Loucy (cell line): ENCODE measurements around the gene KRT31.

Source experiments
- H2AFZ ChIP-seq: fragments of 200-600 bp; sonication (generic); 2 replicates; pipeline ENCODE4 v1.6.0; 2016; ENCODE audit warnings: antibody characterized with exemption, mild to moderate bottlenecking, low read length, moderate library complexity
- H3F3A ChIP-seq: fragments of 200-600 bp; 2 replicates; pipeline ENCODE4 v1.6.0; 2016; ENCODE audit warnings: antibody characterized with exemption, low read depth, mild to moderate bottlenecking
- H3K27me3 ChIP-seq: fragments of 200-600 bp; sonication (generic); 2 replicates; pipeline ENCODE4 v1.6.1; 2014; ENCODE audit warnings: low read length, mild to moderate bottlenecking; ENCODE audit not compliant: insufficient read depth, poor library complexity, severe bottlenecking
- H3K36me3 ChIP-seq: fragments of 200-600 bp; sonication (generic); 2 replicates; pipeline ENCODE4 v1.6.1; 2016; ENCODE audit warnings: low read length; ENCODE audit not compliant: insufficient read depth
- H3K4me1 ChIP-seq: fragments of 200-600 bp; sonication (generic); 2 replicates; pipeline ENCODE4 v1.5.1; 2014; ENCODE audit warnings: low read length, mild to moderate bottlenecking; ENCODE audit not compliant: insufficient read depth, poor library complexity, severe bottlenecking
- H3K4me2 ChIP-seq: fragments of 200-600 bp; sonication (generic); 2 replicates; pipeline ENCODE4 v1.6.0; 2014; ENCODE audit warnings: antibody characterized with exemption, low read length, low read depth, mild to moderate bottlenecking; ENCODE audit not compliant: poor library complexity, severe bottlenecking
- H3K4me3 ChIP-seq: fragments of 200-600 bp; sonication (generic); 2 replicates; pipeline ENCODE4 v1.5.1; 2014; ENCODE audit warnings: low read length, mild to moderate bottlenecking, mixed read lengths; ENCODE audit not compliant: poor library complexity, severe bottlenecking
- H3K79me2 ChIP-seq: fragments of 200-600 bp; sonication (generic); 2 replicates; pipeline ENCODE4 v1.6.1; 2014; ENCODE audit warnings: low read length; ENCODE audit not compliant: insufficient read depth
- H3K9ac ChIP-seq: fragments of 200-600 bp; sonication (generic); 2 replicates; pipeline ENCODE4 v1.6.0; 2014; ENCODE audit warnings: mild to moderate bottlenecking, low read depth, low read length, moderate library complexity; ENCODE audit not compliant: poor library complexity, severe bottlenecking
- H3K9me2 ChIP-seq: fragments of 200-600 bp; sonication (generic); replicated peaks from 2 replicates; pipeline ENCODE4 v1.6.1; 2016; ENCODE audit warnings: low read depth, low read length, mixed read lengths
- H3K9me3 ChIP-seq: fragments of 200-600 bp; sonication (generic); 2 replicates; pipeline ENCODE4 v1.6.1; 2014; ENCODE audit warnings: mild to moderate bottlenecking, antibody characterized with exemption, low read length, low read depth; ENCODE audit not compliant: insufficient read depth
- H4K20me1 ChIP-seq: fragments of 200-600 bp; sonication (generic); 2 replicates; pipeline ENCODE4 v1.6.0; 2014; ENCODE audit warnings: antibody characterized with exemption, low read length, mild to moderate bottlenecking; ENCODE audit not compliant: insufficient read depth, poor library complexity, severe bottlenecking
- CTCF ChIP-seq: fragments of 200-600 bp; sonication (generic); conservative IDR thresholded peaks from 2 replicates; pipeline ENCODE4 v1.5.1; 2014; ENCODE audit warnings: mild to moderate bottlenecking, antibody characterized with exemption, low read length
- EZH2phosphoT487 ChIP-seq: fragments of 200-600 bp; IDR thresholded peaks from 2 replicates; pipeline ENCODE4 v1.6.1; 2018; ENCODE audit warnings: antibody characterized with exemption, mild to moderate bottlenecking, moderate library complexity, borderline replicate concordance

Gene KRT31

DNA sequence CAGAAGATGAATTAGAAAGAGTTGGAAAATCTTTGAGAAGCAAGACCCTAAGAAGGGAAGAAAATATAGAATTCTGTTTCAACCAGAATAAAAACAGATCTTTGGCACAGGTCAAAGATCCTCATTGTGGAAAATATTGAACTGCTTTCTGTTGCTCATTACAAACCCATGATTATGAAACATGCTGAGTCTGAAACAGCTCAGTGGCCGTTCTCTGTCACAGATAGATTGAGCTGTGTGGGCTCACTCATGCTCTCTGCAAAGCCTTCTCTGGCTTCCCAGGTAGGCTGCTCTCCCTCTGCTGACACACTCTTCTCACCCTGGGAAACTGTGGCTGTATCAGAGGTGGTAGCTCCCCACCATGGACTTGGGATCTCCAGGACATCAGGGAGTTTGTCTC is 46.8 kb upstream of the KRT31 start:
- no peaks in the 10 kb centered on the region for H3K79me2 ChIP-seq
- H3K4me2 ChIP-seq = no peak overlapping the region
- no peak overlapping the region for H3K9ac ChIP-seq
- H3K36me3 ChIP-seq = no peaks in the 10 kb centered on the region
- H3K4me3 ChIP-seq = no peak overlapping the region
- H3F3A ChIP-seq = no peaks in the 10 kb centered on the region
- H2AFZ ChIP-seq = no peak overlapping the region
- H4K20me1 ChIP-seq = no peaks in the 10 kb centered on the region
- H3K4me1 ChIP-seq = no peaks in the 10 kb centered on the region
- no peak for TF ChIP-seq CTCF
- TF ChIP-seq EZH2phosphoT487 = no peak
- no peaks in the 10 kb centered on the region for H3K9me2 ChIP-seq
- H3K9me3 ChIP-seq = no peaks in the 10 kb centered on the region
- peaks cover 12% of the 10 kb centered on the region for H3K27me3 ChIP-seq

- Histone ChIP-seq H3K9me3 (no peaks in the 10 kb centered on the region), H3K9ac (no peak overlapping the region), H3K36me3 (no peaks in the 10 kb centered on the region), H3K4me2 (no peak overlapping the region), H4K20me1 (no peaks in the 10 kb centered on the region), H3K4me3 (no peak overlapping the region), H3K9me2 (no peaks in the 10 kb centered on the region), H3K4me1 (no peaks in the 10 kb centered on the region), H3K79me2 (no peaks in the 10 kb centered on the region), H3K27me3 (peaks cover 12% of the 10 kb centered on the region), H3F3A (no peaks in the 10 kb centered on the region), H2AFZ (no peak overlapping the region)
- no peak for TF ChIP-seq EZH2phosphoT487
- no peak for TF ChIP-seq CTCF
Observed at GRCh38 chr17:41442739-41443138, 45.3 kb upstream of the KRT31 start.

- TF ChIP-seq CTCF (no peak), EZH2phosphoT487 (no peak)
- Histone ChIP-seq H2AFZ (no peak within 1 kb of the TSS), H4K20me1 (no peaks in the 10 kb centered on the region), H3K4me1 (no peaks in the 10 kb centered on the region), H3K9me3 (no peaks in the 10 kb centered on the region), H3F3A (no peaks in the 10 kb centered on the region), H3K4me3 (no peak within 1 kb of the TSS), H3K9me2 (no peaks in the 10 kb centered on the region), H3K79me2 (no peaks in the 10 kb centered on the region), H3K36me3 (no peaks in the 10 kb centered on the region), H3K4me2 (no peak within 1 kb of the TSS), H3K9ac (no peak within 1 kb of the TSS), H3K27me3 (peaks cover 12% of the 10 kb centered on the region)
Observed at GRCh38 chr17:41440531-41441033, 43.2 kb upstream of the KRT31 start, which contains the start of gene KRT38. Gene KRT38, minus strand, starts transcription at chr17:41440983. Its CDS starts 62 bp downstream, at chr17:41440921.
